HG03354 (cell line): Measurements from ENCODE around the gene RC3H1.
"Not testable (repeated sequence)": the region's sequence is repeated elsewhere in the genome, so short reads cannot be mapped to it uniquely, and the experiment has no call there.

Experiments
- ATAC-seq: cut with Tn5 transposase; IDR thresholded peaks from one replicate; pipeline ENCODE4 v1.9.1; 2021; ENCODE audit warnings: mild to moderate bottlenecking; ENCODE audit not compliant: unreplicated experiment, poor library complexity, severe bottlenecking

RC3H1 gene

GRCh38 chr1:173986951-173987350 lies 35.2 kb downstream of the RC3H1 start:
- ATAC-seq: no peak

- no peak for ATAC-seq
Measured at GRCh38 chr1:173970252-173970651, 51.9 kb downstream of the RC3H1 start.

GRCh38 chr1:173965896-173966295 lies 56.3 kb downstream of the RC3H1 start:
- not testable (repeated sequence) for ATAC-seq

GRCh38 chr1:173963477-173963876 lies 58.7 kb downstream of the RC3H1 start:
- ATAC-seq: no peak

- no peak for ATAC-seq
Measured at GRCh38 chr1:173960625-173961024, 61.5 kb downstream of the RC3H1 start.

GRCh38 chr1:173954179-173954578 lies 68.0 kb downstream of the RC3H1 start:
- ATAC-seq: no peak

GRCh38 chr1:173948594-173948993 lies 73.6 kb downstream of the RC3H1 start:
- no peak for ATAC-seq

GRCh38 chr1:173946380-173946921 lies 75.7 kb downstream of the RC3H1 start:
- ATAC-seq: no peak

GRCh38 chr1:173937062-173937461 lies 85.1 kb downstream of the RC3H1 start:
- peak; percentile 62 for ATAC-seq

- ATAC-seq: no peak
Measured at GRCh38 chr1:173934440-173934839, 87.7 kb downstream of the RC3H1 start.

- ATAC-seq: not testable (repeated sequence)
Measured at GRCh38 chr1:173930541-173930940, 91.6 kb downstream of the RC3H1 start.

- ATAC-seq: no peak
Measured at GRCh38 chr1:173925306-173926242, 96.6 kb downstream of the RC3H1 start.

- no peak for ATAC-seq
Measured at GRCh38 chr1:173920861-173921260, 101.3 kb downstream of the RC3H1 start.

GRCh38 chr1:173917635-173918493 lies 104.3 kb downstream of the RC3H1 start:
- no peak for ATAC-seq

GRCh38 chr1:173917149-173917548 lies 105.0 kb downstream of the RC3H1 start, which contains the start of gene SERPINC1:
SERPINC1 (minus strand) TSS chr1:173917327; CDS start chr1:173917259, 68 bp downstream.
- no peak for ATAC-seq

- ATAC-seq: no peak
Measured at GRCh38 chr1:173916667-173917066, 105.5 kb downstream of the RC3H1 start.

GRCh38 chr1:173915596-173915995 lies 106.6 kb downstream of the RC3H1 start:
- ATAC-seq: no peak

GRCh38 chr1:173914366-173914871 lies 107.7 kb downstream of the RC3H1 start:
- no peak for ATAC-seq

- no peak for ATAC-seq
Measured at GRCh38 chr1:173913111-173913510, 109.0 kb downstream of the RC3H1 start.
